ENCODE data around the gene GABRB3. TPM values are rescaled to one million over a fixed set of nuclear protein-coding genes. Genes with fewer than 3 reads are reported as not detected.

The GABRB3 gene
- total and polyA plus RNA-seq, 4 donors, result 0.09 to 1.2 (median 0.50) TPM

DNA sequence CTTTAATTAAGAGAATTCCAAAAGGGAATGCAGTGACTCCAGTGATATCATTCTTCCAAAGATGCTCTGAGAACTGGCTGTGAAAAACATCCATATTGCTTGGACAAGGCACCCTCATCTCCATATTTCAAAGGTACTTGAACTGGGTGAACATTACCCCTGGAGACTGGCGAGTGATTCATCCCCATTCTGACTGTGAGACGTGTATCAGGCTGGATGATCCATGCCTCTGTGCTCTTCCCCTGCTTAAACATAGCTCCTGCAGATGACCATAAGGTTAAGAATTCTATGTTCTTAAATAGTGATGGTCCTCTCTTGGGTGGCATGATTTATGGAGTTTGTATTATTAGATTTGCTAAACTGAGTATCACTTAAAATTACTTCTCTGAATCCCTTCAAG lies 137.8 kb downstream of the GABRB3 start:
- Histone ChIP-seq H3K9ac (ENCODE audit: low read depth in 1 of 2, low read length in 2 of 2) (no peak overlapping the region), H3K27me3 (ENCODE audit: control insufficient read depth in 4 of 4, insufficient read depth in 4 of 4, low read length in 3 of 4) (no peaks in the 10 kb centered on the region), H3K4me3 (ENCODE audit: low read depth in 1 of 3, low read length in 3 of 3) (no peak overlapping the region), H3K27ac (ENCODE audit: low read depth in 1 of 2, low read length in 2 of 2) (no peak overlapping the region), H3K36me3 (ENCODE audit: control insufficient read depth in 4 of 4, insufficient read depth in 3 of 4, low read depth in 1 of 4, low read length in 3 of 4) (no peaks in the 10 kb centered on the region), H3K9me3 (ENCODE audit: control insufficient read depth in 4 of 4, low read length in 3 of 4) (no peaks in the 10 kb centered on the region), H3K4me1 (ENCODE audit: control insufficient read depth in 4 of 4, insufficient read depth in 4 of 4, low read length in 3 of 4) (no peaks in the 10 kb centered on the region)
- TF ChIP-seq GABPA (IDR thresholded peaks at IDR 0.05 in 1 of 2, conservative IDR thresholded peaks at IDR 0.05 in 1 of 2) (no peak), HNF4A (conservative IDR thresholded peaks at IDR 0.05) (no peak), FOXA2 (IDR thresholded peaks at IDR 0.05) (no peak)
- TF ChIP-seq, protein P1, sequence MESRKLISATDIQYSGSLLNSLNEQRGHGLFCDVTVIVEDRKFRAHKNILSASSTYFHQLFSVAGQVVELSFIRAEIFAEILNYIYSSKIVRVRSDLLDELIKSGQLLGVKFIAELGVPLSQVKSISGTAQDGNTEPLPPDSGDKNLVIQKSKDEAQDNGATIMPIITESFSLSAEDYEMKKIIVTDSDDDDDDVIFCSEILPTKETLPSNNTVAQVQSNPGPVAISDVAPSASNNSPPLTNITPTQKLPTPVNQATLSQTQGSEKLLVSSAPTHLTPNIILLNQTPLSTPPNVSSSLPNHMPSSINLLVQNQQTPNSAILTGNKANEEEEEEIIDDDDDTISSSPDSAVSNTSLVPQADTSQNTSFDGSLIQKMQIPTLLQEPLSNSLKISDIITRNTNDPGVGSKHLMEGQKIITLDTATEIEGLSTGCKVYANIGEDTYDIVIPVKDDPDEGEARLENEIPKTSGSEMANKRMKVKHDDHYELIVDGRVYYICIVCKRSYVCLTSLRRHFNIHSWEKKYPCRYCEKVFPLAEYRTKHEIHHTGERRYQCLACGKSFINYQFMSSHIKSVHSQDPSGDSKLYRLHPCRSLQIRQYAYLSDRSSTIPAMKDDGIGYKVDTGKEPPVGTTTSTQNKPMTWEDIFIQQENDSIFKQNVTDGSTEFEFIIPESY (IDR thresholded peaks at IDR 0.05), result no peak
- TF ChIP-seq, protein P2, sequence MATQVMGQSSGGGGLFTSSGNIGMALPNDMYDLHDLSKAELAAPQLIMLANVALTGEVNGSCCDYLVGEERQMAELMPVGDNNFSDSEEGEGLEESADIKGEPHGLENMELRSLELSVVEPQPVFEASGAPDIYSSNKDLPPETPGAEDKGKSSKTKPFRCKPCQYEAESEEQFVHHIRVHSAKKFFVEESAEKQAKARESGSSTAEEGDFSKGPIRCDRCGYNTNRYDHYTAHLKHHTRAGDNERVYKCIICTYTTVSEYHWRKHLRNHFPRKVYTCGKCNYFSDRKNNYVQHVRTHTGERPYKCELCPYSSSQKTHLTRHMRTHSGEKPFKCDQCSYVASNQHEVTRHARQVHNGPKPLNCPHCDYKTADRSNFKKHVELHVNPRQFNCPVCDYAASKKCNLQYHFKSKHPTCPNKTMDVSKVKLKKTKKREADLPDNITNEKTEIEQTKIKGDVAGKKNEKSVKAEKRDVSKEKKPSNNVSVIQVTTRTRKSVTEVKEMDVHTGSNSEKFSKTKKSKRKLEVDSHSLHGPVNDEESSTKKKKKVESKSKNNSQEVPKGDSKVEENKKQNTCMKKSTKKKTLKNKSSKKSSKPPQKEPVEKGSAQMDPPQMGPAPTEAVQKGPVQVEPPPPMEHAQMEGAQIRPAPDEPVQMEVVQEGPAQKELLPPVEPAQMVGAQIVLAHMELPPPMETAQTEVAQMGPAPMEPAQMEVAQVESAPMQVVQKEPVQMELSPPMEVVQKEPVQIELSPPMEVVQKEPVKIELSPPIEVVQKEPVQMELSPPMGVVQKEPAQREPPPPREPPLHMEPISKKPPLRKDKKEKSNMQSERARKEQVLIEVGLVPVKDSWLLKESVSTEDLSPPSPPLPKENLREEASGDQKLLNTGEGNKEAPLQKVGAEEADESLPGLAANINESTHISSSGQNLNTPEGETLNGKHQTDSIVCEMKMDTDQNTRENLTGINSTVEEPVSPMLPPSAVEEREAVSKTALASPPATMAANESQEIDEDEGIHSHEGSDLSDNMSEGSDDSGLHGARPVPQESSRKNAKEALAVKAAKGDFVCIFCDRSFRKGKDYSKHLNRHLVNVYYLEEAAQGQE (IDR thresholded peaks at IDR 0.05), result no peak
- 41% methylated on average over 2 of the region's 2 CpGs for WGBS
- no peak for DNase-seq (ENCODE audit: low spot score)

DNA sequence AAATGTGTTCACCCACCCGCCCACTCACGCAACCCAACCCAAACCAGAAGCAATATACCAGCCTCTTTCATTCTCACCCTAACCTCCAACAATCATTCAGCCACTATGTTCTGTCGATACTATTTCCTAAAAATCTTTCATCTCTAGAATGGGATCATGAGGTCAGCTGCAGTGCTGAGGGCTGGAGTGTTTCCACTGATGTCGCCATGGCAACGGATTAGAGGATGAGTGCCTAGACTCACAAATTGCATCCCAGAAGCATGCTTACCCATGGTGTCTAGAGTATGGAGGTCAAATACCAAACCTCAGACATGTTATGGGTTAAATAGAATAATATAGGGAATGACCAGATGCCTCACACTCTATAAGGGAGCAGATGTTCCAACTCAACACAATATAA lies 138.5 kb downstream of the GABRB3 start:
- Histone ChIP-seq H3K9me3 (ENCODE audit: control insufficient read depth in 4 of 4, low read length in 3 of 4) (peaks cover 0 to under 1% (median 0%) of the 10 kb centered on the region in 4 donors), H3K9ac (ENCODE audit: low read depth in 1 of 2, low read length in 2 of 2) (no peak overlapping the region), H3K4me3 (ENCODE audit: low read depth in 1 of 3, low read length in 3 of 3) (no peak overlapping the region), H3K27me3 (ENCODE audit: control insufficient read depth in 4 of 4, insufficient read depth in 4 of 4, low read length in 3 of 4) (no peaks in the 10 kb centered on the region), H3K27ac (ENCODE audit: low read depth in 1 of 2, low read length in 2 of 2) (no peak overlapping the region), H3K4me1 (ENCODE audit: control insufficient read depth in 4 of 4, insufficient read depth in 4 of 4, low read length in 3 of 4) (no peaks in the 10 kb centered on the region), H3K36me3 (ENCODE audit: control insufficient read depth in 4 of 4, insufficient read depth in 3 of 4, low read depth in 1 of 4, low read length in 3 of 4) (no peaks in the 10 kb centered on the region)
- DNase-seq (ENCODE audit: low spot score), result no peak
- WGBS, result 68% methylated on average over 5 of the region's 5 CpGs
- TF ChIP-seq JUND (IDR thresholded peaks at IDR 0.05), result no peak
- TF ChIP-seq, protein P3, sequence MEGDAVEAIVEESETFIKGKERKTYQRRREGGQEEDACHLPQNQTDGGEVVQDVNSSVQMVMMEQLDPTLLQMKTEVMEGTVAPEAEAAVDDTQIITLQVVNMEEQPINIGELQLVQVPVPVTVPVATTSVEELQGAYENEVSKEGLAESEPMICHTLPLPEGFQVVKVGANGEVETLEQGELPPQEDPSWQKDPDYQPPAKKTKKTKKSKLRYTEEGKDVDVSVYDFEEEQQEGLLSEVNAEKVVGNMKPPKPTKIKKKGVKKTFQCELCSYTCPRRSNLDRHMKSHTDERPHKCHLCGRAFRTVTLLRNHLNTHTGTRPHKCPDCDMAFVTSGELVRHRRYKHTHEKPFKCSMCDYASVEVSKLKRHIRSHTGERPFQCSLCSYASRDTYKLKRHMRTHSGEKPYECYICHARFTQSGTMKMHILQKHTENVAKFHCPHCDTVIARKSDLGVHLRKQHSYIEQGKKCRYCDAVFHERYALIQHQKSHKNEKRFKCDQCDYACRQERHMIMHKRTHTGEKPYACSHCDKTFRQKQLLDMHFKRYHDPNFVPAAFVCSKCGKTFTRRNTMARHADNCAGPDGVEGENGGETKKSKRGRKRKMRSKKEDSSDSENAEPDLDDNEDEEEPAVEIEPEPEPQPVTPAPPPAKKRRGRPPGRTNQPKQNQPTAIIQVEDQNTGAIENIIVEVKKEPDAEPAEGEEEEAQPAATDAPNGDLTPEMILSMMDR (IDR thresholded peaks at IDR 0.05; ENCODE audit: low read depth, low read length, missing input control), result no peak
- TF ChIP-seq YY1 (IDR thresholded peaks at IDR 0.05), result no peak
- TF ChIP-seq, protein P2 (IDR thresholded peaks at IDR 0.05), result no peak
- TF ChIP-seq EGR1 (IDR thresholded peaks at IDR 0.05; ENCODE audit: low read depth in 2 of 2), result no peak
- no peak for TF ChIP-seq SP1 (IDR thresholded peaks at IDR 0.05)
- TF ChIP-seq RAD21 (IDR thresholded peaks at IDR 0.05), result no peak
- TF ChIP-seq HNF4A (conservative IDR thresholded peaks at IDR 0.05), result no peak
- no peak for TF ChIP-seq NR2F2 (IDR thresholded peaks at IDR 0.05)
- no peak for TF ChIP-seq FOXA1 (IDR thresholded peaks at IDR 0.05)
- TF ChIP-seq, protein P4, sequence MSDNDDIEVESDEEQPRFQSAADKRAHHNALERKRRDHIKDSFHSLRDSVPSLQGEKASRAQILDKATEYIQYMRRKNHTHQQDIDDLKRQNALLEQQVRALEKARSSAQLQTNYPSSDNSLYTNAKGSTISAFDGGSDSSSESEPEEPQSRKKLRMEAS (IDR thresholded peaks at IDR 0.05), result no peak
- no peak for TF ChIP-seq FOXA2 (IDR thresholded peaks at IDR 0.05)
- TF ChIP-seq GABPA (IDR thresholded peaks at IDR 0.05 in 1 of 2, conservative IDR thresholded peaks at IDR 0.05 in 1 of 2), result no peak
- TF ChIP-seq, protein P5, sequence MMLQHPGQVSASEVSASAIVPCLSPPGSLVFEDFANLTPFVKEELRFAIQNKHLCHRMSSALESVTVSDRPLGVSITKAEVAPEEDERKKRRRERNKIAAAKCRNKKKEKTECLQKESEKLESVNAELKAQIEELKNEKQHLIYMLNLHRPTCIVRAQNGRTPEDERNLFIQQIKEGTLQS (IDR thresholded peaks at IDR 0.05), result no peak
- TF ChIP-seq, protein P1 (IDR thresholded peaks at IDR 0.05), result no peak
- TF ChIP-seq RXRA (IDR thresholded peaks at IDR 0.05), result no peak
